Ovary (tissue), 9 donors: ENCODE measurements around the gene LYRM1. TPM values are rescaled to one million over a fixed set of nuclear protein-coding genes. Genes with fewer than 3 reads are reported as not detected.

ENCODE experiments used
- DNase-seq, 5 donors: peaks; one replicate each; pipeline ENCODE4 v3.0.0-alpha.2; 2019 to 2020
- H3K27ac ChIP-seq, 2 donors: fragments of 200-600 bp; one replicate each; pipeline versions ENCODE4 v1.5.1 to v1.8.0; 2019 to 2022
- H3K27me3 ChIP-seq: fragments of 200-600 bp; one replicate; pipeline ENCODE4 v1.8.0; 2022
- H3K36me3 ChIP-seq: fragments of 200-600 bp; sonication (generic); one replicate; pipeline ENCODE4 v1.5.1; 2019
- H3K4me1 ChIP-seq: one replicate; pipeline ENCODE4 v1.8.1; 2013; ENCODE audit warnings: mild to moderate bottlenecking, moderate library complexity; ENCODE audit not compliant: insufficient read depth
- H3K4me3 ChIP-seq: fragments of 200-600 bp; sonication (generic); one replicate; pipeline ENCODE4 v1.5.1; 2017
- H3K9me3 ChIP-seq, 2 donors: fragments of 200-600 bp in 1 of 2; sonication (generic) in 1 of 2; one replicate each; pipeline versions ENCODE4 v1.5.1 to v1.8.1; 2013 to 2019; ENCODE audit warnings: mild to moderate bottlenecking in 1 of 2, moderate library complexity in 1 of 2
- CTCF ChIP-seq, 3 donors: fragments of 450-650 bp in 2 of 3; fragments of 200-600 bp in 1 of 3; IDR thresholded peaks; one replicate each; pipeline versions ENCODE4 v1.5.1 to v1.8.0; 2016 to 2022; ENCODE audit warnings: antibody characterized with exemption in 3 of 3, mild to moderate bottlenecking in 1 of 3
- EP300 ChIP-seq: sonication (generic); formaldehyde crosslinking; IDR thresholded peaks from one replicate; pipeline ENCODE4 v1.6.1; 2017; ENCODE audit warnings: antibody characterized with exemption
- POLR2A ChIP-seq: fragments of 450-650 bp; IDR thresholded peaks from one replicate; pipeline ENCODE4 v1.6.1; 2017; ENCODE audit warnings: antibody characterized with exemption, mild to moderate bottlenecking, moderate library complexity
- WGBS, 3 donors: extraction: QIAGEN DNeasy Blood & Tissue Kit in 1 of 3; methylation state at CpG; one replicate each; pipeline versions ENCODE4 v1.1.5 to v1.1.7; 2013 to 2017; 5-methylcytosine and 5-hydroxymethylcytosine counted together
- intact Hi-C, 4 donors: fragments of 100-400 bp; cut with DNase I; formaldehyde crosslinking; loops; one replicate each; pipeline versions ENCODE4 v1.11.0 to v1.15.1; 2022 to 2023
- polyA plus RNA-seq, 2 donors: library from polyadenylated mRNA; stranded (reverse); fragments of 200-250 nt in 1 of 2; fragments of 350-450 nt in 1 of 2; fragmentation: Illumina TruSeq in 1 of 2; extraction: RNeasy Lipid Tissue Mini Kit (QIAGEN cat#74804) in 1 of 2; gene quantifications; one replicate each; pipeline ENCODE4 v1.2.3, GENCODE V29; 2013 to 2014
- total RNA-seq, 7 donors: library from RNA; depleted of rRNA in 2 of 7; stranded (reverse); fragments of >200 nt in 2 of 7; fragmentation: NEBNext Ultra II Directional in 3 of 7; extraction: Animal tissue kit (Norgen Biotek cat#: 25700) in 3 of 7; gene quantifications; one replicate each; pipeline versions ENCODE4 v1.1.0 to v1.2.4, GENCODE V29; 2016 to 2023
- donor health status: DM: no; HTN: no; CAD: no; lungs with moderate emphysema.
- donor health status: DM: no; HTN: no; CAD: no.
- donor health status: Bipolar disorder and iron deficiency.
- donor health status: DM: yes; HTN: yes; CAD: no.
- donor health status: DM: no; HTN: no; CAD: no.
- donor health status: DM: yes; HTN: yes; CAD: no.

The LYRM1 gene
- total and polyA plus RNA-seq, 9 donors = 31.6 to 64.5 (median 43.9) TPM

- H3K27ac ChIP-seq = no peak overlapping the region
- peaks cover 8% of the 10 kb centered on the region for H3K4me1 ChIP-seq
Observed at GRCh38 chr16:20853981-20854620, 46.5 kb upstream of the LYRM1 start.

GRCh38 chr16:20854963-20855362 lies 45.6 kb upstream of the LYRM1 start:
- TF ChIP-seq CTCF (IDR thresholded peaks at IDR 0.05) (no peak), POLR2A (no peak), EP300 (no peak)
- no peak for DNase-seq
- Histone ChIP-seq H3K9me3 (no peaks in the 10 kb centered on the region), H3K4me3 (no peak overlapping the region), H3K27ac (no peak overlapping the region), H3K36me3 (no peaks in the 10 kb centered on the region), H3K4me1 (peaks cover 11% of the 10 kb centered on the region), H3K27me3 (no peaks in the 10 kb centered on the region)
- 90 to 99% (median 91%) methylated on average over 2 of the region's 2 CpGs for WGBS, 3 donors
- intact Hi-C loops = loop anchor here in 3 of 4 donors (5.0 kb wide), 4 partner anchors 47 to 638 kb away; partner anchors contain the start of genes DCUN1D3 (in 2 of the 3) and LYRM1 (in 2 of the 3)

More at GRCh38 chr16:20853981-20854620, 46.5 kb upstream of the LYRM1 start:
- no peak for DNase-seq
- 90 to 95% (median 91%) methylated on average over 3 of the region's 3 CpGs for WGBS, 3 donors
- Histone ChIP-seq H3K4me3 (no peak overlapping the region), H3K27me3 (no peaks in the 10 kb centered on the region), H3K36me3 (no peaks in the 10 kb centered on the region), H3K9me3 (no peaks in the 10 kb centered on the region)
- TF ChIP-seq EP300 (no peak), CTCF (IDR thresholded peaks at IDR 0.05) (no peak), POLR2A (no peak)
- intact Hi-C loops = loop anchor here in 3 of 4 donors (5.0 kb wide), 4 partner anchors 48 to 637 kb away; partner anchors contain the start of genes DCUN1D3 (in 2 of the 3) and LYRM1 (in 2 of the 3)

- Histone ChIP-seq H3K27ac (no peak overlapping the region), H3K4me1 (peaks cover 6% of the 10 kb centered on the region), H3K36me3 (no peaks in the 10 kb centered on the region), H3K27me3 (no peaks in the 10 kb centered on the region), H3K9me3 (no peaks in the 10 kb centered on the region), H3K4me3 (no peak overlapping the region)
- TF ChIP-seq EP300 = no peak
- TF ChIP-seq POLR2A = no peak
- TF ChIP-seq CTCF (IDR thresholded peaks at IDR 0.05) = no peak
- WGBS, 3 donors = 54 to 65% (median 64%) methylated on average over 2 of the region's 2 CpGs
- intact Hi-C loops = no loop called here
- no peak for DNase-seq
Observed at GRCh38 chr16:20857281-20857680, 43.3 kb upstream of the LYRM1 start.

GRCh38 chr16:20859229-20859628 lies 41.3 kb upstream of the LYRM1 start:
- no peaks in the 10 kb centered on the region for H3K9me3 ChIP-seq
- no peak for DNase-seq
- TF ChIP-seq CTCF (IDR thresholded peaks at IDR 0.05) (no peak), EP300 (no peak), POLR2A (no peak)
- no peak overlapping the region for H3K27ac ChIP-seq
- no peaks in the 10 kb centered on the region for H3K36me3 ChIP-seq
- no peak overlapping the region for H3K4me3 ChIP-seq
- intact Hi-C loops = no loop called here
- H3K4me1 ChIP-seq = peaks cover 4% of the 10 kb centered on the region
- no peaks in the 10 kb centered on the region for H3K27me3 ChIP-seq
- 75 to 87% (median 77%) methylated on average over 3 of the region's 3 CpGs for WGBS, 3 donors
